ENCODE data around the gene OR4K14. TPM values are rescaled to one million over a fixed set of nuclear protein-coding genes. Genes with fewer than 3 reads are reported as not detected.

OR4K14 gene
- total RNA-seq (not detected), polyA plus RNA-seq (ENCODE audit: insufficient read length in 2 of 2) (not detected)
- long read RNA-seq, donor 1: 0 reads
- long read RNA-seq, donor 2, partial matches to known transcripts: 0 of 1 reads
- long read RNA-seq, donor 2, other reads (novel, unspliced or antisense): 0 of 1 reads
- long read RNA-seq, donor 3: 0 reads
- long read RNA-seq, donor 4: 0 reads

GRCh38 chr14:20019257-20019865 is at the start of gene OR4K14:
OR4K14 (minus strand) TSS chr14:20019307; CDS start chr14:20015193, 4,114 bp downstream.
- Histone ChIP-seq H3K4me1 (ENCODE audit: control insufficient read depth, insufficient read depth, low read length) (no peaks in the 10 kb centered on the region), H3K36me3 (ENCODE audit: control insufficient read depth, insufficient read depth, low read length) (no peaks in the 10 kb centered on the region), H3K9me3 (ENCODE audit: control insufficient read depth, insufficient read depth, low read length) (no peaks in the 10 kb centered on the region), H3K27ac (ENCODE audit: low read depth, low read length) (no peak within 1 kb of the TSS), H3K27me3 (ENCODE audit: control insufficient read depth, insufficient read depth, low read length) (no peaks in the 10 kb centered on the region), H3K4me3 (ENCODE audit: low read depth, low read length) (no peak within 1 kb of the TSS)
- DNase-seq (ENCODE audit: low read depth in 4 of 6, low spot score in 6 of 6): no peak
- WGBS (ENCODE audit: insufficient coverage): no CpG with 5 or more reads among the region's 2 CpGs

- DNase-seq (ENCODE audit: low read depth in 4 of 6, low spot score in 6 of 6): no peak
- no CpG with 5 or more reads among the region's 2 CpGs for WGBS (ENCODE audit: insufficient coverage)
- H3K4me1 ChIP-seq (ENCODE audit: control insufficient read depth, insufficient read depth, low read length): no peaks in the 10 kb centered on the region
- no peaks in the 10 kb centered on the region for H3K27me3 ChIP-seq (ENCODE audit: control insufficient read depth, insufficient read depth, low read length)
- no peak within 1 kb of the TSS for H3K4me3 ChIP-seq (ENCODE audit: low read depth, low read length)
- no peak within 1 kb of the TSS for H3K27ac ChIP-seq (ENCODE audit: low read depth, low read length)
- H3K36me3 ChIP-seq (ENCODE audit: control insufficient read depth, insufficient read depth, low read length): no peaks in the 10 kb centered on the region
- H3K9me3 ChIP-seq (ENCODE audit: control insufficient read depth, insufficient read depth, low read length): no peaks in the 10 kb centered on the region
Observed at GRCh38 chr14:20059745-20060144, 40.6 kb upstream of the OR4K14 start, which contains the start of gene OR4L1. OR4L1 (plus strand) TSS chr14:20060045; CDS start chr14:20060045, 0 bp downstream.

- Histone ChIP-seq H3K4me3 (ENCODE audit: low read depth, low read length) (no peak overlapping the region), H3K27me3 (ENCODE audit: control insufficient read depth, insufficient read depth, low read length) (no peaks in the 10 kb centered on the region), H3K9me3 (ENCODE audit: control insufficient read depth, insufficient read depth, low read length) (peaks cover 8% of the 10 kb centered on the region), H3K27ac (ENCODE audit: low read depth, low read length) (no peak overlapping the region), H3K4me1 (ENCODE audit: control insufficient read depth, insufficient read depth, low read length) (no peaks in the 10 kb centered on the region), H3K36me3 (ENCODE audit: control insufficient read depth, insufficient read depth, low read length) (no peaks in the 10 kb centered on the region)
- 56% methylated on average over 1 of the region's 1 CpG for WGBS (ENCODE audit: insufficient coverage)
- no peak for DNase-seq (ENCODE audit: low read depth in 4 of 6, low spot score in 6 of 6)
Observed at GRCh38 chr14:20048202-20048601, 29.1 kb upstream of the OR4K14 start.

GRCh38 chr14:20044243-20044642 is 25.1 kb upstream of the OR4K14 start:
- no peak overlapping the region for H3K4me3 ChIP-seq (ENCODE audit: low read depth, low read length)
- H3K9me3 ChIP-seq (ENCODE audit: control insufficient read depth, insufficient read depth, low read length): peaks cover 6% of the 10 kb centered on the region
- H3K36me3 ChIP-seq (ENCODE audit: control insufficient read depth, insufficient read depth, low read length): no peaks in the 10 kb centered on the region
- no peaks in the 10 kb centered on the region for H3K4me1 ChIP-seq (ENCODE audit: control insufficient read depth, insufficient read depth, low read length)
- no peak for DNase-seq (ENCODE audit: low read depth in 4 of 6, low spot score in 6 of 6)
- H3K27me3 ChIP-seq (ENCODE audit: control insufficient read depth, insufficient read depth, low read length): no peaks in the 10 kb centered on the region
- no peak overlapping the region for H3K27ac ChIP-seq (ENCODE audit: low read depth, low read length)
- 80% methylated on average over 1 of the region's 5 CpGs for WGBS (ENCODE audit: insufficient coverage)

GRCh38 chr14:20035938-20036337 is 16.8 kb upstream of the OR4K14 start, which contains the start of gene OR4K13:
OR4K13 (minus strand) TSS chr14:20036038; CDS start chr14:20034758, 1,280 bp downstream.
- no peaks in the 10 kb centered on the region for H3K4me1 ChIP-seq (ENCODE audit: control insufficient read depth, insufficient read depth, low read length)
- no peaks in the 10 kb centered on the region for H3K36me3 ChIP-seq (ENCODE audit: control insufficient read depth, insufficient read depth, low read length)
- H3K4me3 ChIP-seq (ENCODE audit: low read depth, low read length): no peak within 1 kb of the TSS
- H3K9me3 ChIP-seq (ENCODE audit: control insufficient read depth, insufficient read depth, low read length): no peaks in the 10 kb centered on the region
- DNase-seq (ENCODE audit: low read depth in 4 of 6, low spot score in 6 of 6): no peak
- no peak within 1 kb of the TSS for H3K27ac ChIP-seq (ENCODE audit: low read depth, low read length)
- WGBS (ENCODE audit: insufficient coverage): no CpG with 5 or more reads among the region's 4 CpGs
- no peaks in the 10 kb centered on the region for H3K27me3 ChIP-seq (ENCODE audit: control insufficient read depth, insufficient read depth, low read length)

- Histone ChIP-seq H3K27ac (ENCODE audit: low read depth, low read length) (no peak overlapping the region), H3K4me3 (ENCODE audit: low read depth, low read length) (no peak overlapping the region), H3K27me3 (ENCODE audit: control insufficient read depth, insufficient read depth, low read length) (no peaks in the 10 kb centered on the region), H3K4me1 (ENCODE audit: control insufficient read depth, insufficient read depth, low read length) (no peaks in the 10 kb centered on the region), H3K9me3 (ENCODE audit: control insufficient read depth, insufficient read depth, low read length) (no peaks in the 10 kb centered on the region), H3K36me3 (ENCODE audit: control insufficient read depth, insufficient read depth, low read length) (no peaks in the 10 kb centered on the region)
- DNase-seq (ENCODE audit: low read depth in 4 of 6, low spot score in 6 of 6): no peak
- no CpG with 5 or more reads among the region's 3 CpGs for WGBS (ENCODE audit: insufficient coverage)
Observed at GRCh38 chr14:20035449-20035848, 16.3 kb upstream of the OR4K14 start.

- DNase-seq (ENCODE audit: low read depth in 4 of 6, low spot score in 6 of 6): no peak
- no peak overlapping the region for H3K4me3 ChIP-seq (ENCODE audit: low read depth, low read length)
- no peaks in the 10 kb centered on the region for H3K27me3 ChIP-seq (ENCODE audit: control insufficient read depth, insufficient read depth, low read length)
- peaks cover 1% of the 10 kb centered on the region for H3K9me3 ChIP-seq (ENCODE audit: control insufficient read depth, insufficient read depth, low read length)
- WGBS (ENCODE audit: insufficient coverage): no CpG with 5 or more reads among the region's 6 CpGs
- no peaks in the 10 kb centered on the region for H3K36me3 ChIP-seq (ENCODE audit: control insufficient read depth, insufficient read depth, low read length)
- no peaks in the 10 kb centered on the region for H3K4me1 ChIP-seq (ENCODE audit: control insufficient read depth, insufficient read depth, low read length)
- H3K27ac ChIP-seq (ENCODE audit: low read depth, low read length): no peak overlapping the region
Observed at GRCh38 chr14:20031058-20031457, 12.0 kb upstream of the OR4K14 start.

- H3K36me3 ChIP-seq (ENCODE audit: control insufficient read depth, insufficient read depth, low read length): no peaks in the 10 kb centered on the region
- no peaks in the 10 kb centered on the region for H3K27me3 ChIP-seq (ENCODE audit: control insufficient read depth, insufficient read depth, low read length)
- H3K27ac ChIP-seq (ENCODE audit: low read depth, low read length): no peak overlapping the region
- peaks cover 1% of the 10 kb centered on the region for H3K9me3 ChIP-seq (ENCODE audit: control insufficient read depth, insufficient read depth, low read length)
- no peak for DNase-seq (ENCODE audit: low read depth in 4 of 6, low spot score in 6 of 6)
- no peaks in the 10 kb centered on the region for H3K4me1 ChIP-seq (ENCODE audit: control insufficient read depth, insufficient read depth, low read length)
- no peak overlapping the region for H3K4me3 ChIP-seq (ENCODE audit: low read depth, low read length)
Observed at GRCh38 chr14:20008156-20008555, 11.0 kb downstream of the OR4K14 start.

GRCh38 chr14:20002319-20002718 is 16.8 kb downstream of the OR4K14 start:
- no peaks in the 10 kb centered on the region for H3K4me1 ChIP-seq (ENCODE audit: control insufficient read depth, insufficient read depth, low read length)
- no peak overlapping the region for H3K27ac ChIP-seq (ENCODE audit: low read depth, low read length)
- H3K27me3 ChIP-seq (ENCODE audit: control insufficient read depth, insufficient read depth, low read length): no peaks in the 10 kb centered on the region
- no peaks in the 10 kb centered on the region for H3K36me3 ChIP-seq (ENCODE audit: control insufficient read depth, insufficient read depth, low read length)
- 9% methylated on average over 1 of the region's 7 CpGs for WGBS (ENCODE audit: insufficient coverage)
- H3K9me3 ChIP-seq (ENCODE audit: control insufficient read depth, insufficient read depth, low read length): peaks cover 1% of the 10 kb centered on the region
- H3K4me3 ChIP-seq (ENCODE audit: low read depth, low read length): no peak overlapping the region
- DNase-seq (ENCODE audit: low read depth in 4 of 6, low spot score in 6 of 6): no peak

- no peak for DNase-seq (ENCODE audit: low read depth in 4 of 6, low spot score in 6 of 6)
- H3K36me3 ChIP-seq (ENCODE audit: control insufficient read depth, insufficient read depth, low read length): no peaks in the 10 kb centered on the region
- peaks cover 1% of the 10 kb centered on the region for H3K9me3 ChIP-seq (ENCODE audit: control insufficient read depth, insufficient read depth, low read length)
- H3K4me1 ChIP-seq (ENCODE audit: control insufficient read depth, insufficient read depth, low read length): no peaks in the 10 kb centered on the region
- H3K27me3 ChIP-seq (ENCODE audit: control insufficient read depth, insufficient read depth, low read length): no peaks in the 10 kb centered on the region
- H3K27ac ChIP-seq (ENCODE audit: low read depth, low read length): no peak within 1 kb of the TSS
- no peak within 1 kb of the TSS for H3K4me3 ChIP-seq (ENCODE audit: low read depth, low read length)
Observed at GRCh38 chr14:20001863-20002262, 17.2 kb downstream of the OR4K14 start, which contains the start of gene OR4Q2. OR4Q2 (plus strand) TSS chr14:20002163.
